Liver (tissue), 3 donors: ENCODE results near the gene PDE4D.

Source experiments
- EGR1 ChIP-seq, 2 donors: IDR thresholded peaks; 2 replicates each; pipeline ENCODE4 v1.6.1; 2016 to 2018; ENCODE audit warnings: antibody characterized with exemption in 2 of 2, low read depth in 2 of 2
- GABPA ChIP-seq, 2 donors: IDR thresholded peaks in 1 of 2; conservative IDR thresholded peaks in 1 of 2; 2 replicates each; pipeline ENCODE4 v1.6.1; 2016; ENCODE audit warnings: antibody characterized with exemption in 2 of 2, mild to moderate bottlenecking in 1 of 2, moderate library complexity in 1 of 2
- HNF4A ChIP-seq, 2 donors: conservative IDR thresholded peaks; 2 replicates each; pipeline ENCODE4 v1.6.1; 2016; ENCODE audit warnings: antibody characterized with exemption in 2 of 2, mild to moderate bottlenecking in 2 of 2
- HNF4G ChIP-seq: IDR thresholded peaks from 2 replicates; pipeline ENCODE4 v1.6.1; 2016; ENCODE audit warnings: antibody characterized with exemption
- JUND ChIP-seq, 2 donors: IDR thresholded peaks; 2 replicates each; pipeline ENCODE4 v1.6.1; 2016; ENCODE audit warnings: antibody characterized with exemption in 2 of 2
- RAD21 ChIP-seq, 2 donors: IDR thresholded peaks; 2 replicates each; pipeline ENCODE4 v1.6.1; 2016; ENCODE audit warnings: antibody characterized with exemption in 2 of 2, mild to moderate bottlenecking in 2 of 2
- SP1 ChIP-seq: IDR thresholded peaks from 2 replicates; pipeline ENCODE4 v1.6.1; 2018; ENCODE audit warnings: antibody characterized with exemption, mild to moderate bottlenecking
- TAF1 ChIP-seq: conservative IDR thresholded peaks from 2 replicates; pipeline ENCODE4 v1.6.1; 2016; ENCODE audit warnings: antibody characterized with exemption, mild to moderate bottlenecking
- YY1 ChIP-seq: IDR thresholded peaks from 2 replicates; pipeline ENCODE4 v1.6.1; 2016; ENCODE audit warnings: antibody characterized with exemption, mild to moderate bottlenecking
- TF ChIP-seq, protein P1 (sequence below): fragments of 150-350 bp; IDR thresholded peaks from 2 replicates; pipeline ENCODE4 v1.5.1; 2017; ENCODE audit warnings: improper control_type of control experiment, low read depth, low read length; ENCODE audit not compliant: missing input control
- TF ChIP-seq, protein P2 (sequence below): IDR thresholded peaks from 2 replicates; pipeline ENCODE4 v1.6.1; 2016; ENCODE audit warnings: antibody characterized with exemption
- TF ChIP-seq, protein P3 (sequence below): IDR thresholded peaks from 2 replicates; pipeline ENCODE4 v1.6.1; 2016; ENCODE audit warnings: antibody characterized with exemption, mild to moderate bottlenecking
- donor health status: healthy.
- donor health status: healthy.

DNA sequence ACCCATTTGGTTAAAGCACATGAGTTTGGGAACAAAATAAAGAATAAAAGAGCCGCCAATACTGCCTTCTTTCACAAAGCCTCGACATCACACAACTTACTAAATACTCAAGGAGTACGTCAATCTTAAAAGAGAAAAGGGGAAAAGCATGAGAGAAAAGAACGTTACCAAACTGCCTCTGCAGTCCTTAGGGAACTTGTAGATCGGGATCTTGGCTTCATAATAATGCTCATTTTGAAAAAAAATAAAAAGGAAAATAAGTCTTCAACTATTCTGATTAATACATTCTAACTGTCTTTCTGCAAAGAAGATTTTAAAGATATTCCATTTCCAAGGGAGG lies 618.4 kb downstream of the PDE4D start:
- TF ChIP-seq, protein P1, sequence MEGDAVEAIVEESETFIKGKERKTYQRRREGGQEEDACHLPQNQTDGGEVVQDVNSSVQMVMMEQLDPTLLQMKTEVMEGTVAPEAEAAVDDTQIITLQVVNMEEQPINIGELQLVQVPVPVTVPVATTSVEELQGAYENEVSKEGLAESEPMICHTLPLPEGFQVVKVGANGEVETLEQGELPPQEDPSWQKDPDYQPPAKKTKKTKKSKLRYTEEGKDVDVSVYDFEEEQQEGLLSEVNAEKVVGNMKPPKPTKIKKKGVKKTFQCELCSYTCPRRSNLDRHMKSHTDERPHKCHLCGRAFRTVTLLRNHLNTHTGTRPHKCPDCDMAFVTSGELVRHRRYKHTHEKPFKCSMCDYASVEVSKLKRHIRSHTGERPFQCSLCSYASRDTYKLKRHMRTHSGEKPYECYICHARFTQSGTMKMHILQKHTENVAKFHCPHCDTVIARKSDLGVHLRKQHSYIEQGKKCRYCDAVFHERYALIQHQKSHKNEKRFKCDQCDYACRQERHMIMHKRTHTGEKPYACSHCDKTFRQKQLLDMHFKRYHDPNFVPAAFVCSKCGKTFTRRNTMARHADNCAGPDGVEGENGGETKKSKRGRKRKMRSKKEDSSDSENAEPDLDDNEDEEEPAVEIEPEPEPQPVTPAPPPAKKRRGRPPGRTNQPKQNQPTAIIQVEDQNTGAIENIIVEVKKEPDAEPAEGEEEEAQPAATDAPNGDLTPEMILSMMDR, result no peak
- TF ChIP-seq JUND (IDR thresholded peaks at IDR 0.05) (no peak), SP1 (no peak), YY1 (no peak), EGR1 (IDR thresholded peaks at IDR 0.05; ENCODE audit: low read depth in 2 of 2) (no peak), TAF1 (no peak), RAD21 (IDR thresholded peaks at IDR 0.05) (no peak), GABPA (IDR thresholded peaks at IDR 0.05 in 1 of 2, conservative IDR thresholded peaks at IDR 0.05 in 1 of 2) (no peak), HNF4A (conservative IDR thresholded peaks at IDR 0.05) (no peak), HNF4G (no peak)
- TF ChIP-seq, protein P2, sequence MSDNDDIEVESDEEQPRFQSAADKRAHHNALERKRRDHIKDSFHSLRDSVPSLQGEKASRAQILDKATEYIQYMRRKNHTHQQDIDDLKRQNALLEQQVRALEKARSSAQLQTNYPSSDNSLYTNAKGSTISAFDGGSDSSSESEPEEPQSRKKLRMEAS, result no peak
- TF ChIP-seq, protein P3, sequence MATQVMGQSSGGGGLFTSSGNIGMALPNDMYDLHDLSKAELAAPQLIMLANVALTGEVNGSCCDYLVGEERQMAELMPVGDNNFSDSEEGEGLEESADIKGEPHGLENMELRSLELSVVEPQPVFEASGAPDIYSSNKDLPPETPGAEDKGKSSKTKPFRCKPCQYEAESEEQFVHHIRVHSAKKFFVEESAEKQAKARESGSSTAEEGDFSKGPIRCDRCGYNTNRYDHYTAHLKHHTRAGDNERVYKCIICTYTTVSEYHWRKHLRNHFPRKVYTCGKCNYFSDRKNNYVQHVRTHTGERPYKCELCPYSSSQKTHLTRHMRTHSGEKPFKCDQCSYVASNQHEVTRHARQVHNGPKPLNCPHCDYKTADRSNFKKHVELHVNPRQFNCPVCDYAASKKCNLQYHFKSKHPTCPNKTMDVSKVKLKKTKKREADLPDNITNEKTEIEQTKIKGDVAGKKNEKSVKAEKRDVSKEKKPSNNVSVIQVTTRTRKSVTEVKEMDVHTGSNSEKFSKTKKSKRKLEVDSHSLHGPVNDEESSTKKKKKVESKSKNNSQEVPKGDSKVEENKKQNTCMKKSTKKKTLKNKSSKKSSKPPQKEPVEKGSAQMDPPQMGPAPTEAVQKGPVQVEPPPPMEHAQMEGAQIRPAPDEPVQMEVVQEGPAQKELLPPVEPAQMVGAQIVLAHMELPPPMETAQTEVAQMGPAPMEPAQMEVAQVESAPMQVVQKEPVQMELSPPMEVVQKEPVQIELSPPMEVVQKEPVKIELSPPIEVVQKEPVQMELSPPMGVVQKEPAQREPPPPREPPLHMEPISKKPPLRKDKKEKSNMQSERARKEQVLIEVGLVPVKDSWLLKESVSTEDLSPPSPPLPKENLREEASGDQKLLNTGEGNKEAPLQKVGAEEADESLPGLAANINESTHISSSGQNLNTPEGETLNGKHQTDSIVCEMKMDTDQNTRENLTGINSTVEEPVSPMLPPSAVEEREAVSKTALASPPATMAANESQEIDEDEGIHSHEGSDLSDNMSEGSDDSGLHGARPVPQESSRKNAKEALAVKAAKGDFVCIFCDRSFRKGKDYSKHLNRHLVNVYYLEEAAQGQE, result no peak
